ENCODE measurements around the gene PGS1.
A peak's percentile ranks its signal among the peaks of the same experiment; 100 is the strongest.

The PGS1 gene

DNA sequence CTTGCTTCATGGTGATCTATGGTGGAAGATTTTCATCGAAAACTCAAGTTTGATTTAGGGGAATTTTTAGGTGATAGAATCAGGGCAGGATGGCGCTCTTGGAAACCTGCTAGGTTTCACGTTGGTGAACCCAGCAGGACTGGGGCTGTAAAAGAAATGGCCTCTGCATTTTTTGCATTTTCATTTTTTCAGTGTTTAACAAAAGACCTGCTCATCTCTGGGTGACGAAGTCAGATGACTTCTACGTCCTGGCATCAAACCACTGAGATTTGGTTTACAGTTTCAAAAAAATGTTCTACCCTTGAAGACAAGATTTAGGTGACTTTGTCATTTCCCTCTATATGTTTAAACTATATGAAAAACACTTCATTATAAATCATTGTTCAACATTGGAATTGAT, 1.9 kb downstream of the PGS1 start:
- H3K4me3 ChIP-seq (ENCODE audit: low read depth, low read length), result no peak overlapping the region

GRCh38 chr17:78381601-78382232, 3.3 kb downstream of the PGS1 start:
- peak overlapping the region; percentile 5 for H3K4me3 ChIP-seq (ENCODE audit: low read depth, low read length)
- TF ChIP-seq, protein P1, sequence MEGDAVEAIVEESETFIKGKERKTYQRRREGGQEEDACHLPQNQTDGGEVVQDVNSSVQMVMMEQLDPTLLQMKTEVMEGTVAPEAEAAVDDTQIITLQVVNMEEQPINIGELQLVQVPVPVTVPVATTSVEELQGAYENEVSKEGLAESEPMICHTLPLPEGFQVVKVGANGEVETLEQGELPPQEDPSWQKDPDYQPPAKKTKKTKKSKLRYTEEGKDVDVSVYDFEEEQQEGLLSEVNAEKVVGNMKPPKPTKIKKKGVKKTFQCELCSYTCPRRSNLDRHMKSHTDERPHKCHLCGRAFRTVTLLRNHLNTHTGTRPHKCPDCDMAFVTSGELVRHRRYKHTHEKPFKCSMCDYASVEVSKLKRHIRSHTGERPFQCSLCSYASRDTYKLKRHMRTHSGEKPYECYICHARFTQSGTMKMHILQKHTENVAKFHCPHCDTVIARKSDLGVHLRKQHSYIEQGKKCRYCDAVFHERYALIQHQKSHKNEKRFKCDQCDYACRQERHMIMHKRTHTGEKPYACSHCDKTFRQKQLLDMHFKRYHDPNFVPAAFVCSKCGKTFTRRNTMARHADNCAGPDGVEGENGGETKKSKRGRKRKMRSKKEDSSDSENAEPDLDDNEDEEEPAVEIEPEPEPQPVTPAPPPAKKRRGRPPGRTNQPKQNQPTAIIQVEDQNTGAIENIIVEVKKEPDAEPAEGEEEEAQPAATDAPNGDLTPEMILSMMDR (IDR thresholded peaks at IDR 0.05; ENCODE audit: borderline replicate concordance, insufficient read depth, low read depth, low read length), result no peak

More for the DNA sequence above, 1.9 kb downstream of the PGS1 start:
- TF ChIP-seq, protein P1 (IDR thresholded peaks at IDR 0.05; ENCODE audit: borderline replicate concordance, insufficient read depth, low read depth, low read length), result no peak

DNA sequence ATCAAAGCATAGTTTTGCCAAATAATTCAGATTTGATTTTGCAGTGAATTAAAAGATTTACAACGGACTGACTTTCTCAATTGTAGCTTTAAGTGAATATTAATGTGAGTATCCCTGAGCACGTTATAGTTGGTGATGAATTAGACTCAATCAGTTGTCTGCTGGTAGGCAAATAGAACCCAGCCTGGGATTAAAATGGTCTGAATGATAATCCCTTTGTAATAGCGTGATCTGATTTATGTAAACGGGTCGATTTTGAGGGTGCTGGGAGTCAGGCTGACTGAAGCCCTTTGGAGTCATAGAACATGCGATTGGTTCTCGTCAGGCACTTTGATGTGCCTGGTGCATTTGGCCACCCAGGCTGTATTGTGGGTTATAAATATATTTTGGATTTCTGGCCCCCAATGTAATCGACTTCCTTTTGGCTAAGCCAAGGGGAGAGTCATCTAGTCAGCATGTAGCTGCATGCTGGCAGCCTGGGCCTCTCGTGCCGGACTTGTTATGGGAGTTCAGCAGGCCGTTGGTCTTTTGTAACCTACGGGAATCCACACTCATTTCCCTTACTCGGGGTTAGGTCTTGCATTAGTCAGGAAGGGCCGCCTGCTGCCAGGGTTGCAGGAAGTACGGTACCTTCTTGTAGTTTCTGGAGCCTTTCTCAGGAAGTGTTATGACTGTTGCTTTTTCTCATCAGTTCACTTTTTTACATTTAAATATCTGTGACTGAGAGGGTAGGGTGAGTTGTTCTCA, 5.4 kb downstream of the PGS1 start:
- TF ChIP-seq, protein P1 (IDR thresholded peaks at IDR 0.05; ENCODE audit: borderline replicate concordance, insufficient read depth, low read depth, low read length), result no peak
- no peak overlapping the region for H3K4me3 ChIP-seq (ENCODE audit: low read depth, low read length)

- no peak overlapping the region for H3K4me3 ChIP-seq (ENCODE audit: low read depth, low read length)
- TF ChIP-seq, protein P1 (IDR thresholded peaks at IDR 0.05; ENCODE audit: borderline replicate concordance, insufficient read depth, low read depth, low read length), result no peak
These were observed 6.2 kb downstream of the PGS1 start for GRCh38 chr17:78384479-78385175.

GRCh38 chr17:78387977-78388941, 9.8 kb downstream of the PGS1 start:
- peak overlapping the region; percentile 12 for H3K4me3 ChIP-seq (ENCODE audit: low read depth, low read length)
- TF ChIP-seq, protein P1 (IDR thresholded peaks at IDR 0.05; ENCODE audit: borderline replicate concordance, insufficient read depth, low read depth, low read length), result no peak

DNA sequence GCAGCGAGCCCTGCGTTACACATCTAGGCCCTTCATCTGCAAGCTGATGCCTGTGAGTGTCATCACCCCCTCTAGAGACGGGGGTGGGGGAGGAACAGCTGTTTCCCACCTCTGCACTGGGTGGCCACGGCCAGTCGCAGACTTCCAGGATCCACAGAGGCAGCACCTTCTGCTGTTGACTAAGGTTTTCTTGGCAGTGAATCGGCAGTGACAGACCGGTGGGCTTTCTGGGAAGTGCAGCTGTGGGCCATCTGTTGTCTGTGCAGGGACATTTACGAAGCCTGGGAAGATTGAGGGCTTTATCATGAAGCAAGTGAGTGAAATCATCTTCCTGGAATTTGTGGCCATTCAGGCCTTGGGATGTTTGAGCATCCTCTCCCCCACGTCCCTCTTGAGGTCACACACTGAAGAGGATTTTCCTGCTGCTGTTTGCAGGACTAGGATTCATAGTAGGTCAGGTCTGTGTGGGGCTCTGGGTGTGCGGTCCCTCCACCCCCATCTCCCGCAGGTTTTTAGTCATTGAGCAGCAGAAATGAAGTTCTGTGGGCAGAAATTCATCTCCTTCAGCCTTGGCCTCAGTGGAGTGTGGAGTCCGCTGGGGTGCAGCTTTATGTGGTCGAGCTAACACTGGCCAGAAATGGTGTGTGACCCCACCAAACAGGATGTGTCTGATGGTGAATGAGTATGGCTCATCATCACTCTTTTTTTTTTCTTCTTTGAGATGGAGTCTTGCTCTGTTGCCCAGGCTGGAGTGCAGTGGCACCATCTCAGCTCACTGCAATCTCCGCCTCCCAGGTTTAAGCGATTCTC, 12.0 kb downstream of the PGS1 start:
- H3K4me3 ChIP-seq (ENCODE audit: low read depth, low read length), result no peak overlapping the region
- TF ChIP-seq, protein P1 (IDR thresholded peaks at IDR 0.05; ENCODE audit: borderline replicate concordance, insufficient read depth, low read depth, low read length), result no peak

Measured in GM12875 (cell line).